Inflammatory macrophage treated with lipopolysaccharide for 4 hours (primary cell): ENCODE results near the gene GDF15.
"Not testable (repeated sequence)": the region's sequence is repeated elsewhere in the genome, so short reads cannot be mapped to it uniquely, and the experiment has no call there.

Experiments used
- DNase-seq: peaks from one replicate; pipeline ENCODE4 v3.0.0-alpha.2; 2020

GDF15 gene

GRCh38 chr19:18392926-18393325, 7.0 kb downstream of the GDF15 start:
- DNase-seq = peak; percentile 82

GRCh38 chr19:18393836-18394235, 7.9 kb downstream of the GDF15 start:
- peak; percentile 94 for DNase-seq

GRCh38 chr19:18396471-18397241, 10.7 kb downstream of the GDF15 start:
- no peak for DNase-seq

- DNase-seq = peak; percentile 96
These were observed 11.6 kb downstream of the GDF15 start, which contains the start of gene LRRC25 for GRCh38 chr19:18397242-18398202. TSS of gene LRRC25 (minus strand) at chr19:18397622. CDS start at chr19:18396963, 659 bp downstream.

GRCh38 chr19:18399008-18399407, 13.1 kb downstream of the GDF15 start:
- DNase-seq = peak; percentile 73

- DNase-seq = peak; percentile 97
These were observed 15.7 kb downstream of the GDF15 start for GRCh38 chr19:18401580-18402112.

GRCh38 chr19:18402455-18403248, 16.7 kb downstream of the GDF15 start:
- not testable (repeated sequence) for DNase-seq

GRCh38 chr19:18405754-18406153, 19.8 kb downstream of the GDF15 start:
- not testable (repeated sequence) for DNase-seq

- DNase-seq = no peak
These were observed 20.8 kb downstream of the GDF15 start for GRCh38 chr19:18406749-18407148.

- DNase-seq = peak; percentile 52
These were observed 22.1 kb downstream of the GDF15 start for GRCh38 chr19:18408053-18408476.

- no peak for DNase-seq
These were observed 26.8 kb downstream of the GDF15 start for GRCh38 chr19:18412610-18413239.

GRCh38 chr19:18414504-18415177, 28.7 kb downstream of the GDF15 start:
- DNase-seq = no peak

GRCh38 chr19:18415178-18415867, 29.4 kb downstream of the GDF15 start:
- DNase-seq = peak; percentile 60

GRCh38 chr19:18416778-18417249, 30.9 kb downstream of the GDF15 start:
- peak; percentile 53 for DNase-seq

GRCh38 chr19:18417250-18418028, 31.5 kb downstream of the GDF15 start:
- peak; percentile 30 for DNase-seq

GRCh38 chr19:18418029-18418482, 32.1 kb downstream of the GDF15 start:
- peak; percentile 33 for DNase-seq

GRCh38 chr19:18418483-18419194, 32.7 kb downstream of the GDF15 start:
- peak; percentile 59 for DNase-seq

- DNase-seq = peak; percentile 67
These were observed 33.3 kb downstream of the GDF15 start, which contains the start of gene SSBP4 for GRCh38 chr19:18419195-18419698. TSS of gene SSBP4 (plus strand) at chr19:18419398. CDS start at chr19:18419649, 251 bp downstream.
